GM12878 (cell line): ENCODE measurements around the gene BBOX1.

ENCODE experiments used
- GATAD2B ChIP-seq: fragments of 450-650 bp; conservative IDR thresholded peaks from 2 replicates; pipeline ENCODE4 v1.6.1; 2017; ENCODE audit warnings: low read depth, mild to moderate bottlenecking, moderate library complexity
- HSF1 ChIP-seq: fragments of 150-350 bp; IDR thresholded peaks from 2 replicates; pipeline ENCODE4 v1.6.1; 2014; ENCODE audit warnings: mild to moderate bottlenecking, low read depth, low read length
- JUNB ChIP-seq: IDR thresholded peaks from 2 replicates; pipeline ENCODE4 v1.6.1; 2016; ENCODE audit warnings: antibody characterized with exemption, mild to moderate bottlenecking
- POLR2AphosphoS5 ChIP-seq: IDR thresholded peaks from 2 replicates; pipeline ENCODE4 v1.6.1; 2011; ENCODE audit warnings: mild to moderate bottlenecking, low read length, inconsistent platforms
- YY1 ChIP-seq: IDR thresholded peaks from 2 replicates; pipeline ENCODE4 v1.6.1; 2011; ENCODE audit warnings: low read depth, mild to moderate bottlenecking, low read length
- ZNF24 ChIP-seq: fragments of 450-650 bp; IDR thresholded peaks from 2 replicates; pipeline ENCODE4 v1.6.1; 2017; ENCODE audit warnings: antibody characterized with exemption, mild to moderate bottlenecking

GRCh38 chr11:27087432-27087831 lies 46.8 kb downstream of the BBOX1 start:
- TF ChIP-seq GATAD2B, result no peak
- TF ChIP-seq YY1, result no peak
- TF ChIP-seq HSF1, result no peak
- TF ChIP-seq ZNF24, result no peak
- no peak for TF ChIP-seq POLR2AphosphoS5
- no peak for TF ChIP-seq JUNB
